GM18858 (cell line): ENCODE data around the gene CEBPB.

ENCODE experiments used
- ATAC-seq: cut with Tn5 transposase; IDR thresholded peaks from one replicate; pipeline ENCODE4 v1.9.1; 2021; ENCODE audit not compliant: unreplicated experiment

CEBPB gene

GRCh38 chr20:50210066-50210619 is 19.5 kb downstream of the CEBPB start:
- no peak for ATAC-seq

DNA sequence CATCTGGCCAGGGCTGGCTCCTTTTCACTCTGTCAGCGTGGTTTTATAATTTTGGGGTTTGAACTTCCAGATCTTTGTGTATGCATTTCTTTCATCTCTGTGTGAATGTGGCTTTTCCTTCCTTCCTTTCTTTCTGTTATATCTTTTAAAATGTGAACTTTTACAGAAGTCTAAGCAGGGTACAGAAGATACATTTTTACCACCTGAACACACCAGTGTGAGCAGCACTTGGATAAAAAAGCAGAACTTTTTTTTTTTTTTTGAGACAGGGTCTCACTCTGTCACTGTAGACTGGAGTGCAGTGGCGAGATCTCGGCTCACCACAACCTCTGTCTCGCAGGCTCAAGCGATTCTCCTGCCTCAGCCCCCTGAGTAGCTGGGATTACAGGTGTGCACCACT is 20.5 kb downstream of the CEBPB start:
- ATAC-seq, result no peak

- ATAC-seq, result no peak
Observed at GRCh38 chr20:50213531-50214106, 23.0 kb downstream of the CEBPB start.

DNA sequence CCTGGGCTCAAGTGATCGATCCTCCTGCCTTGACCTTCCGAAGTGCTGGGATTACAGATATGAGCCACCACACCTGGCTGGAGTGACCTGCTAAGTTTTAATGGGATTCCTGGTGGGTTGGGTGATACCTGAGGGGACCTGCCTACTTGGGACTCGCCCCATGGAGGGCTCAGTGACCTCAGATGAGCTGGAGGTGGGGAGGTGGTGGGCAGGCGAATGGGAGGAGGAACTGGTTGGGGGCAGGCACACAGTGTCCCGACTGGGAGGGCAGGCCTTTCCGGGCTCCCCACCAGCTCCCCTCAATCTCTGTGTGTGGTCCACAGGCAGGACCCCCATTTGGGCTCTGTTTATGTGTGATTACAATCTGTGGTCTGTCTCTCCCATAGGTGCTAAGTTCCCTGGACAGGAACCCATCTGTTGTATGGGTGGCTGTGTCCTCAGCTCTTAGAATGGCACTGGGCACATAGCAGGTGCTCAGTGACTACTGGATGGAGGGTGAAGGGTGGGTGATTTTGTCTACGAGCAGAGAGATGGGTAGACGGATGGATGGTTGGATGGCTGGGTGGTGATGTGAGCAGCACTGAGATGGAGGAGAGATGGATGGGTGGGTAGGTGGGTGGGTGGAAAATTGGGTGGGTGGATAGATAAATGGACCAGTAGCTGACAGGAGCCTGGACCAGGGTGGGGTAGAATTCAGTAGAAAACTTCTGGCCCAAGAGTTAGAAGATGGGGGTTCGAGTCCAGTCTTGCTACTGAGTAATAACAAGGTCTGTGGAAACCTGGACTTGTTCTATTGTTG is 23.8 kb downstream of the CEBPB start:
- ATAC-seq, result no peak

DNA sequence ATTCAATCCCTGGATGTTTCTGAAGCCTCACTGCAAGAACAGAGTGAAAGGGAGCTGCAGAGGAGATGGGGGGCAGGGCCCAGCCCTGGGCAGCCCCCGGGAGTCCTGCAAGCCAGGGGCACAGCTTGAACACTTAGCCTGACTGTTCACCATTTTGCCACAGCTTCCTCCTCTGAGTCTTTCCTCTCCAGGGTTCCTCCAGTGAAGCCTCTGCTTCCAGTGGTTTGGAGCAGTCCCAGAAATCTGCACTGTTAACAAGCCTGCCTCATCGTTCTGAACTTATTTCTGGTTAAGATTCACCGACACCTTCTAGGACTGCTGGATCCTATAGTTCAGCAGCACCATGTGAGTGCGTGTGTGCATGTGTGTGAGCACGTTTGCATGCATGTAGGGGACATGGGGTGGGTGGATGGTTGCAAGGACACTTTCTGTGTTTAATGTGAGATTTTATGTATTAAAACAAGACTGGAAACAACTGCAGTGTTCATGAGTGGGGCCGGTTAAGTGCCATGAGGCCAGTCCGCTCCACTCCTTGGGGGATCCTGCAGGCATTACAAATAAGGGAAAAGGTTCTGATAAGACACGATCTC is 24.6 kb downstream of the CEBPB start:
- ATAC-seq, result no peak

DNA sequence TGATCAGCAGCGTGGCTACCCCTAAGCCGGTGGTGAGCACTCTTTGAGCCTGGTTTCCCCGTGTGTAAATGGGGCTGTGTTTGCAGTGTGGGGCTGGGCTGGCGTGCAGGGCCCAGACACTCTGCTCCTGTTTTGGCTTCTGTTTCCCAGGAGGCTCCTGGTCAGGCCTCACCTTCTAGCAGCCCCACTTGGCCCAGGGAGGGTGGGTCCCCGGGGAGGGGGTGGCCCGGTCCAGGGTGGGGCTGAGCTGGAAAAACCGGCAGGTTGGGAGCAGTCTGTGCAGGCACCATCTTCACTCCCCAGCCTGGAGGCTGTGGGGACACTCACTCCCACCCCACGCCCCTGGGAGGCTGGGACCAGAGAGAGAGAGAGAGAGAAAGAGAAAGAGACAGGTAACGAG is 25.3 kb downstream of the CEBPB start:
- no peak for ATAC-seq

GRCh38 chr20:50216543-50217206 is 26.0 kb downstream of the CEBPB start:
- no peak for ATAC-seq

GRCh38 chr20:50217207-50217949 is 26.7 kb downstream of the CEBPB start:
- no peak for ATAC-seq

DNA sequence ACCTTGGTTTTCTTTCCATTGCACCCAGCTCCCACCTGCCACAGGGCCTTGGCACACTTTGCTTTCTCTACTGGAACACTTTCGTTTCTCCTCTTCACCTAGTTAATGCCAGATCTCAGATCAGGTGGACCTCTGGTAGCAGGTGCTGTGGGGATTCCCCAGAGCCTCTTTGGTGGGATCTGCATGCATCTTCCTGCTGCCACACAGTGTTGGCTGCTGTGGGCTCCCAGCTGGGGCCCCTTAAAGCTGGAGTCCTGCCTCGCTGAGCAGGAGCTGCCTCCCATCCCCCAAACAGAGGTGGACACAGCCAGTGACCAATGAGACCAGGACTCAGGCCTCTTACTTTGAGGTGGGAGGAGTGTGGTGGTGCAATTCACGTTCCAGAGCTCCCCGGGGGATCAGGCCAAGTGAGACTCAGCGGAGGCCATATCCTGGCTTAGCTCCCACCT is 28.4 kb downstream of the CEBPB start:
- ATAC-seq, result no peak

GRCh38 chr20:50219600-50219999 is 29.0 kb downstream of the CEBPB start:
- ATAC-seq, result no peak

- ATAC-seq, result no peak
Observed at GRCh38 chr20:50220093-50220893, 29.7 kb downstream of the CEBPB start.

DNA sequence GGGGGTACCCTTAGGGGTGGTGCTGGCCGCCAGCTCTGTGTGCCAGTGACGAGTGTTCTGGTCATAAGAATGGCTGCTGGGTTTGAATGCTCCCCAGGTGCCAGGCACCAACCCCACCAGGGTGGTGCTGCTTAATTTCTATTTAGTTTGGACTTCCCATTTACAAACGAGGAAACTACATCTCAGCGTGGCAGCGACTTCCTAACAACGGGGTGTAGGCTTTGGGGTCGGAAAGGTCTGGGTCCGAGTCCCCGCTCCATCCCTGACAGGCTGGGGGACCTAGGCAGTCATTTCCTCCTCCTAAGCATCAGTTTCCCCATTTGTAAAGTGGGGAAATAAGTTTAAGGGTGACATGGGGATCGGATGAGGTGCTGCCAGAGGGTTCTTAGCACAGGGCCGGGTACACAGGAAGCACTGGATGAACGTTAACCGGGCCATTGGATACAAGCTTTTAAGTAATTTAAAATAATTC is 30.3 kb downstream of the CEBPB start:
- ATAC-seq, result no peak

DNA sequence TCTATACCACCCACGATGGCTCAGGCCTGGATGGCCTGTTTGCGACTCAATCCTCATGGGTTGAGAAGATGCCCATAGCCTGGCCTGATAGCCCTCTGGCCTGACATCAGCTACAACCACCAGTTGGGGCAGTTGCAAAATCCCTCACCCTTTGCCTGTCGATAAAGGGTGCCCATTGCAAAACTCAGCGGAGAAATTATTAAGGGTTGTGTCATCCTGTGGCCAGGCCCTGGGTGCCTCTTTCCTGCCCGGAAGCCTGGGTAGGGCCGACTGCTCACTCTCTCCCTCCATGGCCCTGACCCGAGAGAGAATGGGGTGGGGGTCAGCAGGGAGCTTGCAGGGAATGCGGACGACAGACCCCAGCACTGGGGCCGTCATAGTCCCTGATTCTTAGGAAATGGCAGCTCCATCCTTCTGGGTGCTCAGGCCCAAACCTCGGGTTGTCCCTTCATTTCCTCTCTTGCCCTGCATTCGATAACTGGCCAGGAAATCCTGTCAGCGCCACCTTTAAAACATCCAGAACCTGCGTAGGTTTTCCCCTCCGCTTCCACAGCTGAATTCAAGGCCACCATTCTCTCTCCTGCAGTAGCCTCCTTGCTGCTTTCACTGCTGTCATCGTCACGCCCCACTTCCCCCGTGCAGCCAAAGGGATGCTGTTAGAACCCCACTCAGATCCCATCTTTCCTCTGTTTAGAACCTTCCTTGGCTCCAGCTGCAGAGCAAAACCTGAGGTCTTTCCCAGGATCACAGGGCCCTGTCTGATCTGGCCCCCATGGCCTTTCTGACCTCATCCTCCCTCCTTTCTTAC is 31.1 kb downstream of the CEBPB start:
- ATAC-seq, result no peak

- ATAC-seq, result no peak
Observed at GRCh38 chr20:50222309-50223038, 31.8 kb downstream of the CEBPB start.

DNA sequence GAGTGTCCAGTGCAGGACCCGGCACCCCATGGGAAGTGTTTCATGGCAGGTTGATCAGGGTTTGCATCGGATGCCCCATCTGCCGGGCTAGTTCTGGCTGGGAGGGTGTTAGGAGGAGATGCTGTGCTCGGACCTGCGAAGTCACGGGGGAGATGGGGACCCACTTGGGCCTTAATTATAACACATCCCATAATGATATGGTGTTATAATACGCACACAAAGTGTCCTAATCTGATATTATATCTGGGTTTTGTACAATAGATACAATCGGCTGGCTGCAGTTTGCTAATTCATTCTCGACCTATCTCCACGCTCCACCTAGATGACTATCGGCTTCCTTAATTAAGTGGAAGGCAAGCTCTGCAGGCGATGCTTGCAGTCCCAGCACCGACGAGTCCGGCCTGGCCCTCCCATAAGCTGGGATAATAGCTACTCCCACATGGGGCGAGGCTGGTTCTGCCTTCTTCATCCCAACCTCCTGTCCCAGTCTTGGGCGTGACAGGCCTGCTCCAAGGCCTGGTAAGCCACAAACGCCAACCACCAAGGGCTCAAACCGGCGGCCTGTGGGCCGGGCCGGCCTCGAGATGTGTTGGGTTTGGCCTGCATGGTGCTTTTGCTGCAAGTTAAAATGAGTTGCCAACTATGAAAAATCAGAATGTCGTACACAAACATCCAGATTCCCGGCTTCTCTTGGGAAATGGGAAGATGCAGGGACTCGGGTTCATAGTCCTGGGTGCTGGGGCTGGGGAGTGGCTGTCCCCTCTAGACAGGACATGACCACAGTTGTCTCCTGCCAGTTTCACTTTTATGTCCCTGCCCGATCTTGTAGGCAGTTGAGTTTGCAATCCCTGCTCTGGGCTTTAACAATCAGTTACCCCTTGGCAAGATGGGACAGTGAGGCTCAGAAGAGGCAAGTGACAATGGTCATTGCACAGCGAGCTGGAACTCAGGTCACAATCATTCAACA is 32.7 kb downstream of the CEBPB start:
- ATAC-seq, result no peak

DNA sequence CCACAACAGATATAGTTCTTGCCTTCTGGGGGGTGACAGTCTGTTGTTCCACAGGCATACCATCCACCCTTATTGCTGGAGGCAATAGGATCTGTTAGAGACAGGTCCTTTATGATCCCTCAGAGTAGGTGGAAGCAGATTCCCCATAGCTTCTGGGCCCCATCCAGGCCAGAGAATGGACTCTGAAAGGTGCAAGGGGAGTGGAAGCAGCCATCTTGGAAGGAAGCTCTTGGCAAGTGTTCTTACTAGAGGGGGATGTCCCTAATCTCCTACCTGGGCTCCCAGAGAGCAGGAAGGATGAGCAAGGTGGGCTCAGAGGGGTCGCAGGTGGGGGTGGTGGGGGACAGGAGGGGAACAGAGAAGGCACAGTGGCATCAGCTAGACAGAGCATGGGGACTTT is 33.4 kb downstream of the CEBPB start:
- ATAC-seq, result no peak
